LNCaP clone FGC (cell line): ENCODE results near the gene ZFP69.

Experiments used
- DNase-seq: peaks from one replicate; pipeline ENCODE4 v3.0.0-alpha.2; 2011; ENCODE audit warnings: low read depth
- H3K4me3 ChIP-seq: 2 replicates; pipeline ENCODE4 v1.5.1; 2011; ENCODE audit warnings: mild to moderate bottlenecking, low read depth, low read length, control low read depth
- TF ChIP-seq, protein P1 (sequence below): IDR thresholded peaks from 2 replicates; pipeline ENCODE4 v1.5.1; 2012; ENCODE audit warnings: mild to moderate bottlenecking; ENCODE audit not compliant: control insufficient read depth, insufficient read depth; ENCODE audit errors: extremely low read depth

The ZFP69 gene

DNA sequence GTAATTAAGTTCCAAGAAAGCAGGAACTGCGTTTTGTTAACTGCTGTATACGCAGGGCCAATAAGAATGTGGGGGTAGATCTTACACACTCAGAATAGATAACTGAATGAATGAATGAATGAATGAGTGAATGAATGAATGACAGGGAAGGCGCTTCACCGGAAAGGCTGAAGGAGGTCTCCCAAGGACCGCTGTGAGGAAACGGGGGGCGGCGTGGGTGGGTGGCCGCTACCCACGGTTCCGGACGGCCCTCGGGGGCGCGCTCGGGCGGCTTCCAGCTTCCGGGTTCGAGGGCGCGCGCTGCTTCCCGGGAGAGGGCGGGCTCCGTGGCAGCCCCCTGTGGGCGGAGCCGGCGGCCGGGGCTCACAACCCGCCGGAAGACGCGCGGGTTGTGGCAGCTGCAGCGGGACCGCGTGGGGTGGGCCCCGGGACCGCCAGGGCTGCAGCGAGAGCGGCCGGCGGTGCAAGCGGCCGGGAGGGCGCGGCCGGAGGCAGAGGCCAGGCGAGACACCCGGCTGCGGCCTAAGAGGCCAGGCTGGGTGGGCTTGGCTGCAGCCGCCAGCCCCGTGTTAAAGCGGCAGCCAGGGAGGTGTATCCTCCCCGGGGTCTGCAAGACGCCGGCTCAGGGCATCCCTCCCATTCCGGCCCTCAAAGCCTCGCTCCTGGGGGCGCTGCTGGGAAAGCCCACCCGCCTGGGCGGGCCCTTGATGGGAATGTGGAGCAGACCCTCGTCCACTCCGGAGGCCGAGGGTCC lies at the start of gene ZFP69:
TSS of gene ZFP69 (plus strand) at position 367 of the 754 bp plus-strand sequence. CDS start 2,072 bp downstream, outside the sequence.
- DNase-seq = no peak
- no peak within 1 kb of the TSS for H3K4me3 ChIP-seq

DNA sequence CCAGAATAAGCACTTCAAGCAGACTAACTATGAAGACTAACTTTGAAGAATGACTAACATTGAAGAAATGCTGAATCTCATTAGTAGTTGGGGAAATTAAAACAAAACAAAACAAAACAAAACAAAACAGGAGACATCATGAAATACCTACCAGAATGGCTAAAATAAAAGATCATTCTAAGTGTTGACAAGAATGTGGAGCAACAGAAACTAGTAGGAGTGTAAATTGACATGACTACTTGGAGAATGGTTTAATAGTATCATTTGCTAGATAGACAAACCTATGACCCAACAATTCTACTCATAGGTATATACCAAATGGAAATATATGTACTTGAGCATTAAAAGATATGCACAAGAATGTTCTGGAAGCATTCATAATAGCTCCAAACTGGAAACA lies 45.7 kb upstream of the ZFP69 start:
- no peak overlapping the region for H3K4me3 ChIP-seq
- DNase-seq = no peak
- TF ChIP-seq, protein P1, sequence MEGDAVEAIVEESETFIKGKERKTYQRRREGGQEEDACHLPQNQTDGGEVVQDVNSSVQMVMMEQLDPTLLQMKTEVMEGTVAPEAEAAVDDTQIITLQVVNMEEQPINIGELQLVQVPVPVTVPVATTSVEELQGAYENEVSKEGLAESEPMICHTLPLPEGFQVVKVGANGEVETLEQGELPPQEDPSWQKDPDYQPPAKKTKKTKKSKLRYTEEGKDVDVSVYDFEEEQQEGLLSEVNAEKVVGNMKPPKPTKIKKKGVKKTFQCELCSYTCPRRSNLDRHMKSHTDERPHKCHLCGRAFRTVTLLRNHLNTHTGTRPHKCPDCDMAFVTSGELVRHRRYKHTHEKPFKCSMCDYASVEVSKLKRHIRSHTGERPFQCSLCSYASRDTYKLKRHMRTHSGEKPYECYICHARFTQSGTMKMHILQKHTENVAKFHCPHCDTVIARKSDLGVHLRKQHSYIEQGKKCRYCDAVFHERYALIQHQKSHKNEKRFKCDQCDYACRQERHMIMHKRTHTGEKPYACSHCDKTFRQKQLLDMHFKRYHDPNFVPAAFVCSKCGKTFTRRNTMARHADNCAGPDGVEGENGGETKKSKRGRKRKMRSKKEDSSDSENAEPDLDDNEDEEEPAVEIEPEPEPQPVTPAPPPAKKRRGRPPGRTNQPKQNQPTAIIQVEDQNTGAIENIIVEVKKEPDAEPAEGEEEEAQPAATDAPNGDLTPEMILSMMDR = no peak

More for the DNA sequence above, at the start of gene ZFP69:
- TF ChIP-seq, protein P1 = no peak

DNA sequence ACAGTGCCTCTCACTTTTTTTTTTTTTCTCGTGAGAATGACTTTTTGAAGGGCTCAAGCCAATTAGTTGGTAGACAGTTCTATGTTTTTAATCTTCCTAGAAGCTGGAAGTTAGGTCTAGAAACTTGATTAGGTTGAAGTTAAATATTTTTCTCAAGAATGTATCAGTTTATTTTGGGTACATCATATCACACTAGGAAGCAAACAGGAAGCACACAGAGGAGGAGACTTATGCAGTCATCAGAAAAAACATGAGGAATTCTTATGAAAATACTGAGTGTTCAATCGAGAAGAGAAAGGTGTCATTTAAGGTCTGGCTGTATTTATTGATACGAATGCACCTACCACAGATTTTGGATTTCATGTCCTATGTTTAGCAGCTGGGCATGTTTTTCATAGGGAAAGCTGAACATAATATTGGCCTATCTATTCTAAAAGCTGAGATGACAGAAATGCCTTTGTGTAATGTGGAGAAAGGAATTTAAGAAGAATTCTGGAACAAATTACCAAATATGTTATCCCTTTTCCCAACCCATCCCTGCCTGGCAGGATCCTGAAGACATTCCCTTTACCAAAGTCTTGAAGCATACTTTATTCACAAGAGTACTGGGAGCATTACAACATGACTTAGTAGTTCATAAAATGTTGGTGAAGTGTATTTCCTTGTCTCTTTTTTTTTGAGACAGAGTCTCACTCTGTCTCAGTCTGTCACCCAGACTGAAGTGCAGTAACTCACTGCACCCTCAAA lies 44.3 kb upstream of the ZFP69 start:
- DNase-seq = no peak
- TF ChIP-seq, protein P1 = no peak
- no peak overlapping the region for H3K4me3 ChIP-seq

DNA sequence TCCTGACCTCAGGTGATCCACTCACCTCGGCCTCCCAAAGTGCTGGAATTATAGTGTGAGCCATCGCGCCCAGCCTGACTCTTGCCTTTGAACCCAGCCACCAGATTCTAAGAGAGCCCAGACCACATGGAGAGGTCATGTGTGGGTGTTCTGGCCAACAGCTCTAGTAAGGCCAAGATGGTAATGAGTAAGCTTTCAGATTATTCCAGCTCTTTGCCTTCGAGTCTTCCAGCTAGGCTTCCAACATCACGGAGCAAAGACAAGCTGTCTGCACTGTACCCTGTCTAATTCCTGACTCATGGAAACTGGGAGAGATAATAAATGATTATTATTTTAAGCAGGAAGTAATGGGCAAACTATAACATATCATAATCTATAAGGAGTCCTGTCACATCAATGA lies 41.6 kb upstream of the ZFP69 start:
- H3K4me3 ChIP-seq = no peak overlapping the region
- no peak for DNase-seq
- TF ChIP-seq, protein P1 = no peak

DNA sequence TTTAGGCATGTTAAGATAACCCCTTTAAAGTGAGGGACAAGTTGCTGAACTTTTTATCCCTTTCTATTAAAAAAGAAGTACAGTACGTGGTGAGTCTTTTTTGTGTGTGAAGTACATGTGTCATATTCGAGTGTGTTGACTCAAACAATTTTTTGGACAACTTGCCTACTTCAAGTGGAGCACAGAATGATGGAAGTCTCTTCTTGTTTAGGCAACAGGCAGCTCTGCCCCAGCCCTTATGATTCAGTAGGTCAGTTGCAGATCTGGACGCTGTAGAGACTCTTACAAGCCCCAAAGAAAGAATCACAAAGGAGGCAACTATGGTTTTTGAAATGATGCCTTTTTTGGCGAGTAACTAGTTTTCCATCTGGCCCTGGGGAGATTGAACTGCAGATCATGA lies 41.2 kb upstream of the ZFP69 start:
- DNase-seq = no peak
- H3K4me3 ChIP-seq = no peak overlapping the region
- TF ChIP-seq, protein P1 = no peak

DNA sequence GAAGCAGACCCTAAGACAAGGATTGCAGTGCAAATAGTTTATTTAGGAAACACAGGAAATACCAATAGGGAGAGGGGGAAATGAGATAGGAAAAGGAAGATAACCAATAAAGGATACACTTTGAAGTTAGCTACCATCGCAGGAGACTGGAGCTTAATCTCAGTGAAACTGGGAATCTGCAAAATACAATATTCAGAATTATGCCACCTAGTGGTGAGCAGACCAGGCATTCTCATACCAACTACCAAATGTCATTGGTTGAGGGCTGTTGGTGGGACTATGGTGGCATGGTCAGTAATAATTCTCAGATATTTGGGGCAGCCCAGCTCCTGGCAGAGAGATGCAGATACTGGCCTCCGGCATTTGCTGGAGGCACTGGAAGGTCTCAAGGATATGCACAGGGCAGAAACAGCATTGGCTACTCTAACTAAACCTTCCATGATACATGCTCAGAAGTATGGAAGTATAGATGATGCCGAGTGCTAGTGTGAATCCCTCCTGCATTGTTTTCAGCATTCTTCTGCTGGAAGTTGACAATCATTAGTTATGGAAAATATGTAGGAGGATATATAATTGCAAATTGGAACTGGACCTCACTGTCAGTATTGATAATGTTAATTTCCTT lies 38.6 kb upstream of the ZFP69 start:
- TF ChIP-seq, protein P1 = peak; percentile 72
- no peak for DNase-seq
- no peak overlapping the region for H3K4me3 ChIP-seq
